ENCODE results near the gene BICRA.
"Not testable (repeated sequence)": the region's sequence is repeated elsewhere in the genome, so short reads cannot be mapped to it uniquely, and the experiment has no call there.

Gene BICRA

DNA sequence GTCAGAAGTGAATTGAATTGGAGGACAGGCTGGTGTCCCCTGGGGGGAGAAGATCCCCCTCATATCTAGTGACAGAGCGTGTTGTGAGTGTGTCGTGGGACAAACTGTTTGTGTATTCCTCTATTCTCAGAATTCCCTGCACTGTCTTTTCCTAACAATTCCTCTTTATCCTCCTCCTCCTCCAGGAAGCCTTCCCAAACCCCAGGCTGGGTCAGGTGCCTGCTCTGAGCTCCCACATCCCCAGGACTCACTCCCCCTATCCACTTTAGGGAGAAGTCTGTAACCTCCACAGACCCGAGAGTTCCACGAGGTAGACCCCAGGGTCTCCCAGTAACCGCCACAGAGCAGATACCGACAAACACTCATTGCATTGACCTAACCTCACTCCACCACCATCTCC lies 15.1 kb upstream of the BICRA start:
- FAIRE-seq (no peak), DNase-seq (ENCODE audit: insufficient read length, low spot score) (no peak)
- TF ChIP-seq, protein P1, sequence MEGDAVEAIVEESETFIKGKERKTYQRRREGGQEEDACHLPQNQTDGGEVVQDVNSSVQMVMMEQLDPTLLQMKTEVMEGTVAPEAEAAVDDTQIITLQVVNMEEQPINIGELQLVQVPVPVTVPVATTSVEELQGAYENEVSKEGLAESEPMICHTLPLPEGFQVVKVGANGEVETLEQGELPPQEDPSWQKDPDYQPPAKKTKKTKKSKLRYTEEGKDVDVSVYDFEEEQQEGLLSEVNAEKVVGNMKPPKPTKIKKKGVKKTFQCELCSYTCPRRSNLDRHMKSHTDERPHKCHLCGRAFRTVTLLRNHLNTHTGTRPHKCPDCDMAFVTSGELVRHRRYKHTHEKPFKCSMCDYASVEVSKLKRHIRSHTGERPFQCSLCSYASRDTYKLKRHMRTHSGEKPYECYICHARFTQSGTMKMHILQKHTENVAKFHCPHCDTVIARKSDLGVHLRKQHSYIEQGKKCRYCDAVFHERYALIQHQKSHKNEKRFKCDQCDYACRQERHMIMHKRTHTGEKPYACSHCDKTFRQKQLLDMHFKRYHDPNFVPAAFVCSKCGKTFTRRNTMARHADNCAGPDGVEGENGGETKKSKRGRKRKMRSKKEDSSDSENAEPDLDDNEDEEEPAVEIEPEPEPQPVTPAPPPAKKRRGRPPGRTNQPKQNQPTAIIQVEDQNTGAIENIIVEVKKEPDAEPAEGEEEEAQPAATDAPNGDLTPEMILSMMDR (IDR thresholded peaks at IDR 0.05; ENCODE audit: insufficient read depth, missing control alignments), result no peak

DNA sequence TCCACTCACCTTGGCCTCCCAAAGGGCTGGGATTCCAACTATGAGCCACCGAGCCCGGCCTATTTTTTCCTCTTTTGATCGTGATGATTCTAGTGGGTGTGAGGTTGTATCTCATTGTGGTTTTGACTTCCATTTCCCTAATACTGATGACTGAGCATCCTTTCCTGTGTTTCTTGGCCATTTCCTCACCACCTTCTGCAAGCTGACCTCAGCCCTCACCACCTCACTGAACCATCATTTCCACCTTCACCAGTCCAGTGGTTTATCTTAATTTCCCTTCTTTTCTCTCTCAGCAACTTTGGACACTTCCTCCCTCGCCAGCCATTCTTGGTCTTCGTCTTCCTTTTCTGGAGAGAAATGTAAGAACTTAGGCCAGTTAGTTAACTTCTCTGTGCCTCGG lies 13.0 kb upstream of the BICRA start:
- DNase-seq (ENCODE audit: insufficient read length, low spot score) (no peak), FAIRE-seq (no peak)
- TF ChIP-seq, protein P1 (IDR thresholded peaks at IDR 0.05; ENCODE audit: insufficient read depth, missing control alignments), result no peak

DNA sequence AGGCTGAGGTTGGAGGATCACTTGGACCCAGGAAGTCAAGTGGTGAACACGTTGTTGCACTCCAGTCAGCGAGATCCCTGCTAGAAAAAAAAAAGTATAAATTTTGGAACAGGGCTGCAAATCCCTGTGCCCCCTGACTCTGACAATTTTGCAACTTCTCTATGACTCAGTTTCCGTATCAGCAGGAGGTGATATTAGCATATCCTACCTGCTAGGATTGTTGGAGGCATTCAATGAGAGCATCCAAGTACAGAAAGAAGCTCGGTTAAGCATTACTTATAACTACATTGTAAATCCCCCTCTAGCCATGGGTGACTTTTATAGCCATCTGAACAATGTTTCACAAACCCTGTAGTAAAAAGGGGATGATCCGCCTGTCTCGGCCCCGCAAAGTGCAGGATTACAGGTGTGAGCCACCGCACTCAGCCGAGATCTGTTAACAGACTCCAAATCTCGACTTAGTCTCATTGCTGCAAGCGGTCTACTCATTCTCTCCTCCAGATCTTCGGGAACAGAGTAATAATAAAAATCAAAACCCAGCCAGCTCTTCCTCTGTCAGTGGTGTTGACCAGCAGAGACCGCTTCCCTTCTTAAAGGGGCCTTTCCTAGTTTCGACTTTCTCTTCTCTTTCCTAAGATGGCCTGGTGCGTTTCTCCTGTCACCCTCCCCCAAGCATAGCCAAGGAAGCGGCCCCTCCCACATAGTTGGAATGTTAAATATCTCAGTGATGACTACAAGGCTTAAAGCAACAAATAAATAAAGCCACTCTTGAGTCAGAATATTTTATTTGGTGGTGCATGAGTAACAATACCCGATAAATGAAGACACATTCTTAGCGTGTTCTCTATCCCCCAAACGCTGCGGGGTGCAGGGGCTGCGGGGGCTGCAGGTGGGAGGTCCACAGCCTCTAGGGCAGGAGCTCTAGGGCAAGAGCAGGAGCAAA lies 10.3 kb upstream of the BICRA start:
- FAIRE-seq (no peak), DNase-seq (ENCODE audit: insufficient read length, low spot score) (no peak)
- TF ChIP-seq, protein P1 (IDR thresholded peaks at IDR 0.05; ENCODE audit: insufficient read depth, missing control alignments), result no peak

DNA sequence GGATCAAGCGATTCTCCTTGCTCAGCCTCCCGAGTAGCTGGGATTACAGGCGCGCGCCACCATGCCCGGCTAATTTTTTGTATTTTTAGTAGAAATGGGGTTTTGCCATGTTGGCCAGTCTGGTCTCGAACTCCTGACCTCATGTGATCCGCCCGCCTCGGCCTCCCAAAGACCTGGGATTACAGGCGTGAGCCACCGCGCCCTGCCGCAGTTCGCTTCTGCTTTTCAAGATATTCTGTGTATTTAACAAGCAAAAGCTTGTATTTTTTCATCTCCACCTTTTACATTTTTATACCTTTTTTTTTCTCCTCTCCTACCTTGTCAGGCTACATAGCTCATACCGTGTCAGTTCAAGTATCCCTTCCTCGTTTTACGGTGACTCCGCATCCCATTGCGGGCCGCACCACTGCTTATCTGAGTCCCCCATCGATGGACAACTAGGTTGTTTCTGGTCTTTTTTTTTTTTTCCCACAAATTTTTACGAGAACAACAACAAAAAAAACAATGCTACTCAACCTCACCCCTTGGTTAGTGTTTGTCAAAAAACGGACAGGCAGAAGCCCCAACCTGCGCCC lies 9.2 kb upstream of the BICRA start:
- not testable (repeated sequence) for DNase-seq (ENCODE audit: insufficient read length, low spot score); FAIRE-seq

DNA sequence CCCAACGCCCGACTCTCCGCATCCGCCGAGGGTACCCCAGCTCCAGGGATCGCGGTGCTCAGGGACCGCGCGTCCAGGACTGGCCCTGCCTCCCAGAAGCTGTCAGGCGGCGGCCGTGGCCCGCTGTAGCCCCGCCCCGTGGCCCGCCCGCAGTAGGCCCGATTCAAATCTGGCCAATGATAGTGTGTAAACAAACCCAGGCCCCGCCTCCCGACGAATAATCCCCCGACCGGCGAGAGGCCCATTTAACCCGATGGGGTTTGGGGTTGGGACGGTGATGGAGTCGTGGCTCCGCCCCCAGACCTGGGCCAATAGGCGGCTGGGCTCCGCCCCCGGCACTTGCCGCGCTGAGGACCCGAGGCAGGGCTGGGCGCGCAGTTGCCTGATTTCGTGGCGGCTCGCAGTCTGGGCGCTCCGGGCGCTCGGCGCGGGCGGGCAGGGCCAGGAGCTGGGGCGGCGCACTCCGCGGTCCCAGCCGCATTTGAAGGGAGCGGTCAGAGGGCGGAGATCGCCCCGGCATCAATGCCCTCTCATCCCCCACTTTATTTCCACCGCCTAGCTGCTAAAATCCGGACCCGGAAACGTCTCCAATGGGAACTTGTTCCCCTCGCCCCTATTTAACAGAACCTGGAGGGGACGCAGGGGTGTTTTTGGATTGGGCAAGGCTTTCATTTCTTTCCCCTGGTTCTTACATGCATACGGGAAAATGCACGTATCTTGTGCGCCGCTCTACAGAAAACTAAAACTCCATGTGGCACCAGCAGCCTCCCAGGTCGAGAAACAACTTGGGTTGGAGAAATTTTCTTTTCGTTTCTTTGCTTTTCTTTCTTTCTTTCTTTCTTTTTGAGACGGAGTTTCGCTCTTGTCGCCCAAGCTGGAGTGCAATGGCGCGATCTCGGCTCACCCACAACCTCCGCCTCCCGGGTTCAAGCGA lies 8.4 kb upstream of the BICRA start:
- TF ChIP-seq, protein P1 (IDR thresholded peaks at IDR 0.05; ENCODE audit: insufficient read depth, missing control alignments), result no peak
- DNase-seq (ENCODE audit: insufficient read length, low spot score) (peak; percentile 99), FAIRE-seq (no peak)

DNA sequence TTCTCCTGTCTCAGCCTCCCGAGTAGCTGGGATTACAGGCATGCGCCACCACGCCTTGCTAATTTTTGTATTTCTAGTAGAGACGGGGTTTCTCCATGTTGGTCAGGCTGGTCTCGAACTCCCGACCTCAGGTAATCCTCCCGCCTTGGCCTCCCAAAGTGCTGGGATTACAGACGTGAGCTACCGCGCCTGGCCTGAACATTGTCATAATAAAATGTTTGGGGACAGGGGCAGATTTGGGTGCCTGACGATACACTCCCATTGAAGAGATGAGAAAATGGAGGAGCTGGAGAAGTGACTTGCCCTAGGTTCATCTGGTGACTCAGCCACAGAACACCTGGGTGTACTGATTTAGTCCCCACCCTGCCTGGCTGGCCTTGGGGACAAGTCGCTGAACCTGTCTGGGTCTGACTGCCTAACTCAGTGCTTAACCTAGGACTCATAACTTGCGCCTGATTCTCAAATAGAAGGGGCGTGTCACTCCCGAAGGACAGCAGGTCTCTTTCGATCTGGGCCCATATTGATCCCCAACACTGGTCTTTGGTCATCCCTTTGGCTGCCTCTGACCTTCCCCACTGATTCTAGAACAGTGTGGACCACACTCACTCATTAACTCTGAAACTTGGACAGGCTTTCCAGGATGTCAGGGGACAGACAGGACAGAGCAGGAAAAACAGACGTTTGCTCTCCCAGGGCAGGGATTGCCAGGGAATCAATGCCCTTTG lies 7.6 kb upstream of the BICRA start:
- TF ChIP-seq, protein P1 (IDR thresholded peaks at IDR 0.05; ENCODE audit: insufficient read depth, missing control alignments), result no peak
- DNase-seq (ENCODE audit: insufficient read length, low spot score), result no peak
- FAIRE-seq, result no peak
